Measurements from ENCODE around the gene TMEM169. TPM values are rescaled to one million over a fixed set of nuclear protein-coding genes. Genes with fewer than 3 reads are reported as not detected.

Gene TMEM169
- total and polyA plus RNA-seq, 2 of the 13 experiments (the other 11 are each of a cell fraction or from before 2014, with no cell fraction given) = 1.5 to 4.5 TPM

- TF ChIP-seq NAIF1 (CRISPR knock-in tag; IDR thresholded peaks at IDR 0.05; ENCODE audit: borderline replicate concordance) (no peak), ZNF576 (CRISPR knock-in tag; IDR thresholded peaks at IDR 0.05) (no peak), MED1 (CRISPR knock-in tag; IDR thresholded peaks at IDR 0.05) (peak; percentile 77), PHF20 (CRISPR knock-in tag; IDR thresholded peaks at IDR 0.05) (no peak), ARID5B (CRISPR knock-in tag; IDR thresholded peaks at IDR 0.05) (peak; percentile 58), PBX2 (CRISPR knock-in tag; IDR thresholded peaks at IDR 0.05) (0 out of 2 replicates have a peak, but pooled peaks have one; percentile 4), ZBTB7B (CRISPR knock-in tag; IDR thresholded peaks at IDR 0.05) (no peak), IRF9 (CRISPR knock-in tag; IDR thresholded peaks at IDR 0.05; ENCODE audit: borderline replicate concordance) (no peak), LCORL (IDR thresholded peaks at IDR 0.05) (no peak), LCORL (CRISPR knock-in tag; IDR thresholded peaks at IDR 0.05) (peak; percentile 62; the same call in 1 of the 2 replicates), ZNF354B (CRISPR knock-in tag; IDR thresholded peaks at IDR 0.05) (no peak), HMGXB3 (CRISPR knock-in tag; IDR thresholded peaks at IDR 0.05; ENCODE audit: borderline replicate concordance) (no peak), ZNF232 (CRISPR knock-in tag; IDR thresholded peaks at IDR 0.05; ENCODE audit: borderline replicate concordance) (no peak), IRX3 (CRISPR knock-in tag; IDR thresholded peaks at IDR 0.05; ENCODE audit: borderline replicate concordance, low read depth) (no peak), NFIC (IDR thresholded peaks at IDR 0.05; ENCODE audit: low read length) (peak; percentile 46; the same call in 1 of the 2 replicates), PRMT3 (CRISPR knock-in tag; IDR thresholded peaks at IDR 0.05; ENCODE audit: borderline replicate concordance, low read depth) (no peak), ZMAT5 (CRISPR knock-in tag; IDR thresholded peaks at IDR 0.05; ENCODE audit: borderline replicate concordance, low read depth) (no peak)
Observed at GRCh38 chr2:216071111-216071851, 10.4 kb upstream of the TMEM169 start (continued).
